GM13976 (cell line): Measurements from ENCODE around the gene ERC2.
"Not testable (repeated sequence)": the region's sequence is repeated elsewhere in the genome, so short reads cannot be mapped to it uniquely, and the experiment has no call there.

Experiments used
- DNase-seq: peaks from one replicate; pipeline ENCODE4 v3.0.0; 2012; ENCODE audit warnings: low spot score
- in situ Hi-C: fragments of 300-500 bp; cut with MboI; formaldehyde crosslinking; loops from one replicate; pipeline ENCODE4 v1.12.0; 2022; ENCODE audit warnings: low sequenced_read_pairs, mixed read lengths, inconsistent platforms; ENCODE audit not compliant: unreplicated experiment
- TF ChIP-seq, protein P1 (sequence below): IDR thresholded peaks from 2 replicates; pipeline ENCODE4 v1.5.1; 2012; ENCODE audit warnings: borderline replicate concordance, mild to moderate bottlenecking; ENCODE audit not compliant: insufficient read depth; ENCODE audit errors: extremely low read depth, missing control alignments, control extremely low read depth

Gene ERC2

DNA sequence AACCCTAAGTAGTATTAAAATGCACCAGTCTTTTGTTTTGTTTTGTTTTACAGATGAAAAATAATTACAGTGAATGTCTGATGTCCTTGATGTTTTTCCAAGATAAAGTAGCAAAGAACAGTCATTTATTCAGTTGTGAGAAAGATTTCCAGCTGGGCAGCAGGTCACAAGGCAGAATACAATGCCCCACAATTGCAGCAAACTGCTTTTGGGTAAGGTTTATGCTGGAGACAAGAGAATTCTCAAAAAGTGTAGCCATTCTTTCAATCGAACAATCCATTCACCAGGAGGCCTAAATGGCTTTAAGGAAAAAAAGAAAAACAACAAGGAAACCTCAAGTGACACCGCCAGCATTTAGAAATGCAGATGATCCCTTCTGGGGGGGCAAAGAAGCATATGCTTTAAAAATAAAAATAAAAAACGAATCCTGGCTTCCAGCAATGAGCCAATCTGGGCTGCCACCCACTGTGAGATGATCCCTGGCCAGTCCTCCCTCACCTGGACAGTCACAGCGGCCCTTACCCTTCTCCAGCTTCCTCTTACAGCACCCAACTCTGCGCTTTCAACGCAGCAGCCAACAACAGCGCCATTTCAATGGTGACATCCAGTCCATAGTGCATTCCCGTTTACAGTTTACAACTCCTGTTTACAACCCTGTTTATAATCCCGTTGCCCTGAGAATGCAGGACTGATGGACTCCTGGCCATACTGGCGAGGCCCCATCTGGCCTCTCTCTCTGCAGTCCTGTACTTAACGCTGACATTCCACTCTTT is 955.5 kb downstream of the ERC2 start:
- no peak for DNase-seq
- TF ChIP-seq, protein P1, sequence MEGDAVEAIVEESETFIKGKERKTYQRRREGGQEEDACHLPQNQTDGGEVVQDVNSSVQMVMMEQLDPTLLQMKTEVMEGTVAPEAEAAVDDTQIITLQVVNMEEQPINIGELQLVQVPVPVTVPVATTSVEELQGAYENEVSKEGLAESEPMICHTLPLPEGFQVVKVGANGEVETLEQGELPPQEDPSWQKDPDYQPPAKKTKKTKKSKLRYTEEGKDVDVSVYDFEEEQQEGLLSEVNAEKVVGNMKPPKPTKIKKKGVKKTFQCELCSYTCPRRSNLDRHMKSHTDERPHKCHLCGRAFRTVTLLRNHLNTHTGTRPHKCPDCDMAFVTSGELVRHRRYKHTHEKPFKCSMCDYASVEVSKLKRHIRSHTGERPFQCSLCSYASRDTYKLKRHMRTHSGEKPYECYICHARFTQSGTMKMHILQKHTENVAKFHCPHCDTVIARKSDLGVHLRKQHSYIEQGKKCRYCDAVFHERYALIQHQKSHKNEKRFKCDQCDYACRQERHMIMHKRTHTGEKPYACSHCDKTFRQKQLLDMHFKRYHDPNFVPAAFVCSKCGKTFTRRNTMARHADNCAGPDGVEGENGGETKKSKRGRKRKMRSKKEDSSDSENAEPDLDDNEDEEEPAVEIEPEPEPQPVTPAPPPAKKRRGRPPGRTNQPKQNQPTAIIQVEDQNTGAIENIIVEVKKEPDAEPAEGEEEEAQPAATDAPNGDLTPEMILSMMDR = no peak
- in situ Hi-C loops = no loop called here

GRCh38 chr3:55511895-55512570 is 956.2 kb downstream of the ERC2 start:
- TF ChIP-seq, protein P1 = no peak
- in situ Hi-C loops = no loop called here
- DNase-seq = no peak

DNA sequence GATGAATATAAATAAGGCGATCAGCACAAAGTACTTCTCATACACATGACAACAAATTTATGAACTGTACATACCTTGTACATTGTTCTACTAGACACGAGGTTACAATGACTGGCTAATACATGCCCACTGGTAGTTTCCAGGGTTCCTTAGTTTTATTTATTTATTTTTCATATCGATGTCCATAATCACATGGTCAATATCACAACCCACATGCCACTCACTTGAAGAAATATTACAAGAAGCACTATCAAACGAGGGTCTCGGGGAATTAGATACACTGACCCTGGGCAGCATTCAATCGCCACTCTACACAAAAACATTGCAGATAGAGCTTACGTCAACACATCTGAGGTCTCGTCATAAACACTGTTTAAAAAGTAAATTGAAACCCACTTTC is 959.9 kb downstream of the ERC2 start:
- DNase-seq = no peak
- TF ChIP-seq, protein P1 = no peak
- in situ Hi-C loops = no loop called here

GRCh38 chr3:55507808-55508207 is 960.5 kb downstream of the ERC2 start:
- in situ Hi-C loops = no loop called here
- no peak for DNase-seq
- TF ChIP-seq, protein P1 = no peak

- TF ChIP-seq, protein P1 = no peak
- no peak for DNase-seq
- in situ Hi-C loops = no loop called here
Measured at GRCh38 chr3:55505776-55506175, 962.5 kb downstream of the ERC2 start.

DNA sequence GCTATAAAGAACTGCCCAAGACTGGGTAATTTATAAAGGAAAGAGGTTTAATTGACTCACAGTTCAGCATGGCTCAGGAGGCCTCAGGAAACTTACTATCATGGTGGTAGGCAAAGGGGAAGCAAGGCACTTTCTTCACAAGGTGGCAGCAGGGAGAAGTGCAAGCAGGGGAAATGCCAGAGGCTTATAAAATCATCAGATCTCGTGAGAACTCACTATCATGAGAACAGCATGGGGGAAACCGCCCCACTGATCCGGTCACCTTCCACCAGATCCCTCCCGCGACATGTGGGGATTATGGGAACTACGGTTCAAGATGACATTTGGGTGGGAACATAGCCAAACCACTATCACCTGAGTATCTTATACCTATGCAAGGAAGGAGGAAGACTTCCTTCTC is 963.2 kb downstream of the ERC2 start:
- in situ Hi-C loops, DNase-seq: not testable (repeated sequence)
- TF ChIP-seq, protein P1 = peak; percentile 13
